ENCODE results near the gene B3GNT3. TPM values are rescaled to one million over a fixed set of nuclear protein-coding genes. Genes with fewer than 3 reads are reported as not detected.

Gene B3GNT3
- total and polyA plus RNA-seq, 2 of the 13 experiments (the other 11 are each of a cell fraction or from before 2014, with no cell fraction given), result 0.86 to 4.0 TPM

GRCh38 chr19:17796013-17796837 lies 1.3 kb downstream of the B3GNT3 start (continued):
- no peak for TF ChIP-seq ZBTB42 (CRISPR knock-in tag; IDR thresholded peaks at IDR 0.05)
- no peak for TF ChIP-seq SP1 (IDR thresholded peaks at IDR 0.05)
- no peak for TF ChIP-seq SP1 (CRISPR knock-in tag; IDR thresholded peaks at IDR 0.05)
- TF ChIP-seq, protein P1, sequence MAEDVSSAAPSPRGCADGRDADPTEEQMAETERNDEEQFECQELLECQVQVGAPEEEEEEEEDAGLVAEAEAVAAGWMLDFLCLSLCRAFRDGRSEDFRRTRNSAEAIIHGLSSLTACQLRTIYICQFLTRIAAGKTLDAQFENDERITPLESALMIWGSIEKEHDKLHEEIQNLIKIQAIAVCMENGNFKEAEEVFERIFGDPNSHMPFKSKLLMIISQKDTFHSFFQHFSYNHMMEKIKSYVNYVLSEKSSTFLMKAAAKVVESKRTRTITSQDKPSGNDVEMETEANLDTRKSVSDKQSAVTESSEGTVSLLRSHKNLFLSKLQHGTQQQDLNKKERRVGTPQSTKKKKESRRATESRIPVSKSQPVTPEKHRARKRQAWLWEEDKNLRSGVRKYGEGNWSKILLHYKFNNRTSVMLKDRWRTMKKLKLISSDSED (CRISPR knock-in tag; IDR thresholded peaks at IDR 0.05), result no peak
- TF ChIP-seq, protein P2, sequence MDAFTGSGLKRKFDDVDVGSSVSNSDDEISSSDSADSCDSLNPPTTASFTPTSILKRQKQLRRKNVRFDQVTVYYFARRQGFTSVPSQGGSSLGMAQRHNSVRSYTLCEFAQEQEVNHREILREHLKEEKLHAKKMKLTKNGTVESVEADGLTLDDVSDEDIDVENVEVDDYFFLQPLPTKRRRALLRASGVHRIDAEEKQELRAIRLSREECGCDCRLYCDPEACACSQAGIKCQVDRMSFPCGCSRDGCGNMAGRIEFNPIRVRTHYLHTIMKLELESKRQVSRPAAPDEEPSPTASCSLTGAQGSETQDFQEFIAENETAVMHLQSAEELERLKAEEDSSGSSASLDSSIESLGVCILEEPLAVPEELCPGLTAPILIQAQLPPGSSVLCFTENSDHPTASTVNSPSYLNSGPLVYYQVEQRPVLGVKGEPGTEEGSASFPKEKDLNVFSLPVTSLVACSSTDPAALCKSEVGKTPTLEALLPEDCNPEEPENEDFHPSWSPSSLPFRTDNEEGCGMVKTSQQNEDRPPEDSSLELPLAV (CRISPR knock-in tag; conservative IDR thresholded peaks at IDR 0.05; ENCODE audit: low read depth), result no peak
- TF ChIP-seq THAP9 (CRISPR knock-in tag; IDR thresholded peaks at IDR 0.05; ENCODE audit: borderline replicate concordance), result no peak
- TF ChIP-seq TGIF2 (CRISPR knock-in tag; IDR thresholded peaks at IDR 0.05), result no peak
- no peak for TF ChIP-seq ZNF512 (CRISPR knock-in tag; IDR thresholded peaks at IDR 0.05)
- TF ChIP-seq ZNF782 (CRISPR knock-in tag; IDR thresholded peaks at IDR 0.05; ENCODE audit: borderline replicate concordance), result 0 out of 2 replicates have a peak, but pooled peaks have one; percentile 32
- TF ChIP-seq RBAK (CRISPR knock-in tag; IDR thresholded peaks at IDR 0.05), result no peak
- no peak for TF ChIP-seq BRCA1 (CRISPR knock-in tag; IDR thresholded peaks at IDR 0.05)
- no peak for TF ChIP-seq RFX3 (CRISPR knock-in tag; IDR thresholded peaks at IDR 0.05)
- TF ChIP-seq IRX3 (CRISPR knock-in tag; IDR thresholded peaks at IDR 0.05; ENCODE audit: borderline replicate concordance, low read depth), result no peak
- peak; percentile 63; the same call in 1 of the 2 replicates for TF ChIP-seq DPF2 (CRISPR knock-in tag; IDR thresholded peaks at IDR 0.05; ENCODE audit: borderline replicate concordance, low read depth)
- TF ChIP-seq SALL1 (CRISPR knock-in tag; IDR thresholded peaks at IDR 0.05), result peak; percentile 54
- TF ChIP-seq, protein P3, sequence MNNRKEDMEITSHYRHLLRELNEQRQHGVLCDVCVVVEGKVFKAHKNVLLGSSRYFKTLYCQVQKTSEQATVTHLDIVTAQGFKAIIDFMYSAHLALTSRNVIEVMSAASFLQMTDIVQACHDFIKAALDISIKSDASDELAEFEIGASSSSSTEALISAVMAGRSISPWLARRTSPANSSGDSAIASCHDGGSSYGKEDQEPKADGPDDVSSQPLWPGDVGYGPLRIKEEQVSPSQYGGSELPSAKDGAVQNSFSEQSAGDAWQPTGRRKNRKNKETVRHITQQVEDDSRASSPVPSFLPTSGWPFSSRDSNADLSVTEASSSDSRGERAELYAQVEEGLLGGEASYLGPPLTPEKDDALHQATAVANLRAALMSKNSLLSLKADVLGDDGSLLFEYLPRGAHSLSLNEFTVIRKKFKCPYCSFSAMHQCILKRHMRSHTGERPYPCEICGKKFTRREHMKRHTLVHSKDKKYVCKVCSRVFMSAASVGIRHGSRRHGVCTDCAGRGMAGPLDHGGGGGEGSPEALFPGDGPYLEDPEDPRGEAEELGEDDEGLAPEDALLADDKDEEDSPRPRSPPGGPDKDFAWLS (CRISPR knock-in tag; IDR thresholded peaks at IDR 0.05; ENCODE audit: borderline replicate concordance), result no peak
- TF ChIP-seq NKX3-1 (CRISPR knock-in tag; IDR thresholded peaks at IDR 0.05), result no peak
- TF ChIP-seq TRIM24 (CRISPR knock-in tag; IDR thresholded peaks at IDR 0.05), result no peak
- 0 out of 2 replicates have a peak, but pooled peaks have one; percentile 38 for TF ChIP-seq NR2F6 (IDR thresholded peaks at IDR 0.05)
- TF ChIP-seq NR2F6 (CRISPR knock-in tag; IDR thresholded peaks at IDR 0.05), result 0 out of 2 replicates have a peak, but pooled peaks have one; percentile 52
- no peak for TF ChIP-seq ZNF446 (CRISPR knock-in tag; IDR thresholded peaks at IDR 0.05)

Data from HepG2 (cell line).